Sigmoid colon (tissue), 7 donors: ENCODE data around the gene SLCO2B1. TPM values are rescaled to one million over a fixed set of nuclear protein-coding genes. Genes with fewer than 3 reads are reported as not detected.
A peak's percentile ranks its signal among the peaks of the same experiment; 100 is the strongest.

Source experiments
- DNase-seq: peaks from one replicate; pipeline ENCODE4 v3.0.0-alpha.2; 2019
- H3K27ac ChIP-seq, 4 donors: fragments of 200-600 bp; sonication (generic); one replicate each; pipeline ENCODE4 v1.5.1; 2016 to 2019; ENCODE audit warnings: mild to moderate bottlenecking in 1 of 4
- H3K27me3 ChIP-seq, 3 donors: fragments of 200-600 bp; sonication (generic); one replicate each; pipeline ENCODE4 v1.5.1; 2019; ENCODE audit warnings: mild to moderate bottlenecking in 1 of 3
- H3K36me3 ChIP-seq, 4 donors: fragments of 200-600 bp; sonication (generic); one replicate each; pipeline ENCODE4 v1.5.1; 2016 to 2019
- H3K4me1 ChIP-seq, 4 donors: fragments of 200-600 bp; sonication (generic); one replicate each; pipeline ENCODE4 v1.5.1; 2017 to 2019
- H3K4me3 ChIP-seq, 4 donors: fragments of 200-600 bp; sonication (generic); one replicate each; pipeline ENCODE4 v1.5.1; 2017 to 2019; ENCODE audit warnings: mild to moderate bottlenecking in 2 of 4, moderate library complexity in 1 of 4
- H3K9me3 ChIP-seq, 4 donors: fragments of 200-600 bp in 3 of 4; sonication (generic) in 3 of 4; one replicate each; pipeline versions ENCODE4 v1.5.1 to v1.6.1; 2013 to 2019
- CTCF ChIP-seq, 4 experiments: fragments of 450-650 bp in 3 of 4; fragments of 200-600 bp in 1 of 4; IDR thresholded peaks; one replicate each; pipeline ENCODE4 v1.5.1; 2016 to 2019; ENCODE audit warnings: antibody characterized with exemption in 4 of 4, mild to moderate bottlenecking in 3 of 4, moderate library complexity in 2 of 4
- EP300 ChIP-seq, 4 donors: sonication (generic); formaldehyde crosslinking; IDR thresholded peaks; one replicate each; pipeline ENCODE4 v1.6.1; 2017; ENCODE audit warnings: antibody characterized with exemption in 4 of 4
- POLR2A ChIP-seq, 2 donors: fragments of 450-650 bp; IDR thresholded peaks; one replicate each; pipeline ENCODE4 v1.6.1; 2016; ENCODE audit warnings: antibody characterized with exemption in 2 of 2, mild to moderate bottlenecking in 2 of 2, moderate library complexity in 2 of 2
- POLR2AphosphoS5 ChIP-seq, 4 donors: sonication (generic); formaldehyde crosslinking; IDR thresholded peaks; one replicate each; pipeline ENCODE4 v1.6.1; 2017; ENCODE audit warnings: antibody characterized with exemption in 4 of 4
- WGBS, 2 donors: extraction: QIAGEN DNeasy Blood & Tissue Kit; methylation state at CpG; one replicate each; pipeline ENCODE4 v1.1.7; 2013; 5-methylcytosine and 5-hydroxymethylcytosine counted together
- intact Hi-C: fragments of 100-400 bp; cut with DNase I; formaldehyde crosslinking; loops from one replicate; pipeline ENCODE4 v1.15.1; 2023
- polyA plus RNA-seq, 3 donors: library from polyadenylated mRNA; stranded (reverse); fragments of 200-250 nt; gene quantifications; one replicate each; pipeline ENCODE4 v1.2.3, GENCODE V29; 2013
- total RNA-seq, 4 donors: library from RNA; depleted of rRNA; stranded (reverse); fragments of >200 nt; gene quantifications; one replicate each; pipeline ENCODE4 v1.1.0, GENCODE V29; 2016
- donor health status: healthy with polysubstance abuse.
- donor health status: Bipolar disorder and iron deficiency.
- donor health status: healthy.

SLCO2B1 gene
- total and polyA plus RNA-seq, 7 donors, result 7.8 to 47.0 (median 29.2) TPM

- WGBS, 2 donors, result 89 to 91% methylated on average over 5 of the region's 5 CpGs
- no peak overlapping the region for H3K27ac ChIP-seq
- peaks cover 0 to 17% (median 11%) of the 10 kb centered on the region in 4 donors for H3K4me1 ChIP-seq
- H3K4me3 ChIP-seq, result no peak overlapping the region
- intact Hi-C loops, result no loop called here
- H3K9me3 ChIP-seq, result no peaks in the 10 kb centered on the region
- H3K36me3 ChIP-seq, result no peaks in the 10 kb centered on the region
- no peaks in the 10 kb centered on the region for H3K27me3 ChIP-seq
- DNase-seq, result no peak
- TF ChIP-seq POLR2A (IDR thresholded peaks at IDR 0.05), result no peak
- no peak for TF ChIP-seq CTCF (IDR thresholded peaks at IDR 0.05)
- TF ChIP-seq EP300 (IDR thresholded peaks at IDR 0.05), result no peak
- no peak for TF ChIP-seq POLR2AphosphoS5 (IDR thresholded peaks at IDR 0.05)
These were observed 38.2 kb downstream of the SLCO2B1 start for GRCh38 chr11:75189108-75189507.

GRCh38 chr11:75189911-75190310 lies 39.0 kb downstream of the SLCO2B1 start:
- Histone ChIP-seq H3K36me3 (no peaks in the 10 kb centered on the region), H3K9me3 (no peaks in the 10 kb centered on the region), H3K4me1 (peaks cover 0 to 23% (median 15%) of the 10 kb centered on the region in 4 donors), H3K27ac (no peak overlapping the region), H3K4me3 (no peak overlapping the region), H3K27me3 (no peaks in the 10 kb centered on the region)
- DNase-seq, result no peak
- WGBS, 2 donors, result 86 to 89% methylated on average over 8 of the region's 8 CpGs
- intact Hi-C loops, result no loop called here
- TF ChIP-seq POLR2A (IDR thresholded peaks at IDR 0.05) (no peak), EP300 (IDR thresholded peaks at IDR 0.05) (no peak)

- 81 to 92% methylated on average over 2 of the region's 2 CpGs for WGBS, 2 donors
- Histone ChIP-seq H3K27ac (no peak overlapping the region), H3K4me1 (peaks cover 0 to 31% (median 19%) of the 10 kb centered on the region in 4 donors), H3K27me3 (no peaks in the 10 kb centered on the region), H3K9me3 (no peaks in the 10 kb centered on the region), H3K4me3 (no peak overlapping the region), H3K36me3 (no peaks in the 10 kb centered on the region)
- intact Hi-C loops, result no loop called here
- DNase-seq, result no peak
- no peak for TF ChIP-seq POLR2AphosphoS5 (IDR thresholded peaks at IDR 0.05)
- TF ChIP-seq EP300 (IDR thresholded peaks at IDR 0.05), result no peak
- TF ChIP-seq CTCF (IDR thresholded peaks at IDR 0.05), result no peak
- no peak for TF ChIP-seq POLR2A (IDR thresholded peaks at IDR 0.05)
These were observed 39.9 kb downstream of the SLCO2B1 start for GRCh38 chr11:75190652-75191329.

GRCh38 chr11:75191330-75191717 lies 40.4 kb downstream of the SLCO2B1 start:
- Histone ChIP-seq H3K36me3 (no peaks in the 10 kb centered on the region), H3K4me1 (peaks cover 0 to 31% (median 19%) of the 10 kb centered on the region in 4 donors), H3K4me3 (no peak overlapping the region), H3K27me3 (no peaks in the 10 kb centered on the region), H3K27ac (no peak overlapping the region), H3K9me3 (no peaks in the 10 kb centered on the region)
- intact Hi-C loops, result no loop called here
- WGBS, 2 donors, result 61 to 64% methylated on average over 3 of the region's 3 CpGs
- TF ChIP-seq POLR2AphosphoS5 (IDR thresholded peaks at IDR 0.05) (no peak), EP300 (IDR thresholded peaks at IDR 0.05) (no peak), POLR2A (IDR thresholded peaks at IDR 0.05) (no peak), CTCF (IDR thresholded peaks at IDR 0.05) (no peak)
- DNase-seq, result no peak

GRCh38 chr11:75193271-75193670 lies 42.4 kb downstream of the SLCO2B1 start:
- intact Hi-C loops, result no loop called here
- no peaks in the 10 kb centered on the region for H3K9me3 ChIP-seq
- no peaks in the 10 kb centered on the region for H3K27me3 ChIP-seq
- H3K4me1 ChIP-seq, result peaks cover 0 to 31% (median 19%) of the 10 kb centered on the region in 4 donors
- WGBS, 2 donors, result 96 to 97% methylated on average over 15 of the region's 15 CpGs
- peak; percentile 61 for DNase-seq
- no peaks in the 10 kb centered on the region for H3K36me3 ChIP-seq
- H3K4me3 ChIP-seq, result no peak overlapping the region
- TF ChIP-seq CTCF (IDR thresholded peaks at IDR 0.05), result no peak
- no peak overlapping the region for H3K27ac ChIP-seq
